Gastrocnemius medialis (tissue), 4 donors: Measurements from ENCODE around the gene NPBWR2. TPM values are rescaled to one million over a fixed set of nuclear protein-coding genes. Genes with fewer than 3 reads are reported as not detected.

Experiments used
- ATAC-seq, 2 donors: fragments of 150-250 bp; one replicate each; pipeline ENCODE4 v1.9.1; 2016
- DNase-seq, 2 donors: peaks; one replicate each; pipeline ENCODE4 v3.0.0-alpha.2; 2019
- H3K27ac ChIP-seq, 4 donors: fragments of 200-600 bp; sonication (generic); 1 replicate in 1 of 4; 2 replicates in 3 of 4; pipeline ENCODE4 v1.5.1; 2016 to 2018; ENCODE audit warnings: mild to moderate bottlenecking in 2 of 4, moderate library complexity in 1 of 4
- H3K27me3 ChIP-seq, 3 donors: fragments of 200-600 bp; sonication (generic) in 2 of 3; 1 replicate in 1 of 3; 2 replicates in 2 of 3; pipeline versions ENCODE4 v1.5.1 to v1.6.0; 2016 to 2019; ENCODE audit warnings: mild to moderate bottlenecking in 1 of 3, moderate library complexity in 1 of 3
- H3K36me3 ChIP-seq, 2 donors: fragments of 200-600 bp; sonication (generic) in 1 of 2; one replicate each; pipeline ENCODE4 v1.5.1; 2017 to 2018
- H3K4me1 ChIP-seq, 2 donors: fragments of 200-600 bp; sonication (generic) in 1 of 2; one replicate each; pipeline ENCODE4 v1.5.1; 2016 to 2017; ENCODE audit warnings: mild to moderate bottlenecking in 2 of 2
- H3K4me3 ChIP-seq, 4 donors: fragments of 200-600 bp; sonication (generic) in 3 of 4; 1 replicate in 1 of 4; 2 replicates in 3 of 4; pipeline ENCODE4 v1.5.1; 2016 to 2019; ENCODE audit warnings: mild to moderate bottlenecking in 2 of 4
- H3K9me3 ChIP-seq, 3 donors: fragments of 200-600 bp; sonication (generic) in 2 of 3; 1 replicate in 1 of 3; 2 replicates in 2 of 3; pipeline ENCODE4 v1.5.1; 2016 to 2019
- POLR2A ChIP-seq, 2 donors: fragments of 450-650 bp; IDR thresholded peaks; one replicate each; pipeline ENCODE4 v1.6.1; 2017; ENCODE audit warnings: antibody characterized with exemption in 2 of 2, mild to moderate bottlenecking in 2 of 2, moderate library complexity in 2 of 2
- in situ Hi-C, 4 donors: fragments of 200-750 bp; cut with MboI; loops; one replicate each; pipeline versions ENCODE4 v1.15.0 to v1.8.0; 2017; ENCODE audit warnings: low sequenced_read_pairs in 4 of 4
- intact Hi-C: fragments of 100-400 bp; cut with DNase I; formaldehyde crosslinking; loops from one replicate; pipeline ENCODE4 v1.15.1; 2023; ENCODE audit warnings: low total_unique reads
- total RNA-seq, 4 donors: library from RNA; depleted of rRNA; stranded (reverse); fragments of >200 nt; gene quantifications; one replicate each; pipeline versions ENCODE4 v1.1.0 to v1.2.3, GENCODE V29; 2016
- TF ChIP-seq, protein P1 (sequence below), 5 experiments: fragments of 450-650 bp in 3 of 5; fragments of 200-600 bp in 2 of 5; sonication (generic) in 2 of 5; IDR thresholded peaks in 4 of 5; conservative IDR thresholded peaks in 1 of 5; 1 replicate in 4 of 5; 2 replicates in 1 of 5; pipeline ENCODE4 v1.5.1; 2016 to 2019; ENCODE audit warnings: antibody characterized with exemption in 5 of 5, mild to moderate bottlenecking in 3 of 5, moderate library complexity in 3 of 5

Gene NPBWR2
- total RNA-seq, 4 donors from 2014 or later, result not detected

DNA sequence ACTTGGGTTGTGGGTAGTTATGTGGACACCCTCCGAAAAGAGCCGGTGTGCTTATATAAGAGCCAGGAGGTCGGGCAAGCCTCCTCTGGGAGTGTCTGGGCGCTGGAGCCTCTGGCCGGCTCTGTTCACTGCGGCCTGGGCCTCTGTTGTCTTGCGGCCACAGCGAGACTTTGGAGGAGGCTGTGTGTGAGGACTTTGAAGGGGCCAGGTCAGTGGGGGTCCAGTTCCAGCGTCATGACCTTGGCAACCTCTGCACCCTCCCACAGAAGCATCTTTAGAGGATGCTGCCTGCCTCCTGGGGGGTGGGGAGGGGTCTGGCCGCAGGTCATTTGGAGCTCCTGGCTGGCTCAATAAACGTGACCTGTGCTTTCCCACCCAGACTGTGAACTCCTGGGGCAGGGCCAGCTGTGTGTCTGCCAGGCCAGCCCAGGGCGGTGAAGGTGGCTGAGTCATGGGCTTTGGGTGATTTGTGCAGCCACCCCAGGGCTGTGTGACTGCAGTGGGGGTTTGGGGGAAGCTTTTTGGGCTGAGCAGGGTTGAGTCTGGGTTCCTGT is 43.1 kb downstream of the NPBWR2 start:
- in situ Hi-C loops (no loop called here), intact Hi-C loops (loop anchor here (5.0 to 10.0 kb wide), 2 partner anchors 107 to 439 kb away; partner anchors contain the start of genes GMEB2 and UCKL1)
- Histone ChIP-seq H3K4me3 (peak overlapping the region; percentile 72 to 99 (median 76)), H3K36me3 (no peaks in the 10 kb centered on the region), H3K9me3 (no peaks in the 10 kb centered on the region), H3K27ac (peak overlapping the region in 3 of 4 donors; percentile 62 to 77 (median 66)), H3K27me3 (no peaks in the 10 kb centered on the region), H3K4me1 (peaks cover 10 to 24% of the 10 kb centered on the region in 2 donors)
- no peak for ATAC-seq
- DNase-seq, result no peak
- TF ChIP-seq, protein P1, sequence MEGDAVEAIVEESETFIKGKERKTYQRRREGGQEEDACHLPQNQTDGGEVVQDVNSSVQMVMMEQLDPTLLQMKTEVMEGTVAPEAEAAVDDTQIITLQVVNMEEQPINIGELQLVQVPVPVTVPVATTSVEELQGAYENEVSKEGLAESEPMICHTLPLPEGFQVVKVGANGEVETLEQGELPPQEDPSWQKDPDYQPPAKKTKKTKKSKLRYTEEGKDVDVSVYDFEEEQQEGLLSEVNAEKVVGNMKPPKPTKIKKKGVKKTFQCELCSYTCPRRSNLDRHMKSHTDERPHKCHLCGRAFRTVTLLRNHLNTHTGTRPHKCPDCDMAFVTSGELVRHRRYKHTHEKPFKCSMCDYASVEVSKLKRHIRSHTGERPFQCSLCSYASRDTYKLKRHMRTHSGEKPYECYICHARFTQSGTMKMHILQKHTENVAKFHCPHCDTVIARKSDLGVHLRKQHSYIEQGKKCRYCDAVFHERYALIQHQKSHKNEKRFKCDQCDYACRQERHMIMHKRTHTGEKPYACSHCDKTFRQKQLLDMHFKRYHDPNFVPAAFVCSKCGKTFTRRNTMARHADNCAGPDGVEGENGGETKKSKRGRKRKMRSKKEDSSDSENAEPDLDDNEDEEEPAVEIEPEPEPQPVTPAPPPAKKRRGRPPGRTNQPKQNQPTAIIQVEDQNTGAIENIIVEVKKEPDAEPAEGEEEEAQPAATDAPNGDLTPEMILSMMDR (IDR thresholded peaks at IDR 0.05 in 4 of 5, conservative IDR thresholded peaks at IDR 0.05 in 1 of 5), result no peak
- TF ChIP-seq POLR2A (IDR thresholded peaks at IDR 0.05), result no peak

DNA sequence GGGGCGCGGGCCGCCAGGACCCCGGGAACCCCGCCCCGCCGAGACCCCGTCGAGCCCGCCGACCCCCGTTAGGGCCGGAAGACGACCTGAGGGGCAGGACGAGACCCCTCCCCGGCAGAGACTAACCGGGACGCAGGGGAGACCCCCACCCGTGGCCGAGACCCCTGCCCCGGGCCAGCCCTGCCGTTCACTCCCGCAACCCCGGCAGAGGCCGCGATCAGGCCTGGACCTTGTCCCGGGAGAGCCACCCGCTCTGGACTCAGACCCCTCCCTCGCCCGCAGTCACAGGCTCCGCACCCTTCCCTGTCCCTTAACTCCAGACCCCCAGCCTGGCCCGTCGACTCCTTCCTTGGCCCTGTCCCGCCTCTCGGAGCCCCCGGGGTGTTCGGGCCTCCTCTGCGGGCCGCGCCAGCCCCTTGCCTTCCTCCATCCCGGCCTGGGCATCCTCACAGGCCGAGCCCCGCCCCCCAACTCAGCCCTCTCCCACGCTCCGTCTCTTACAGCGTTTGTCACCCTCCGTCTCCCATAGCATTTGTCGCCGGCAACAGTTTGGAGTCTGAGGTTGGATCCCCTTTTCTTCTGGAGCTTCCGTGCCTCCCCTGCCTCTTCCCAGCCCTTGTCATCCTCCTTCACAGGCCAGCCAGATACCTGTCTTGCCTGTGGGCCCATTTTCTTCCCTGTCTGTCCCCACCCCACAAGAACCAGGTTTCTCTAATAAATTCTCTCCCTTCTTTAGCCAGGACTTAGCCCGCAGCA is 43.8 kb downstream of the NPBWR2 start:
- DNase-seq (no peak), ATAC-seq (peak in 1 of 2 donors; percentile 18)
- in situ Hi-C loops, result no loop called here

DNA sequence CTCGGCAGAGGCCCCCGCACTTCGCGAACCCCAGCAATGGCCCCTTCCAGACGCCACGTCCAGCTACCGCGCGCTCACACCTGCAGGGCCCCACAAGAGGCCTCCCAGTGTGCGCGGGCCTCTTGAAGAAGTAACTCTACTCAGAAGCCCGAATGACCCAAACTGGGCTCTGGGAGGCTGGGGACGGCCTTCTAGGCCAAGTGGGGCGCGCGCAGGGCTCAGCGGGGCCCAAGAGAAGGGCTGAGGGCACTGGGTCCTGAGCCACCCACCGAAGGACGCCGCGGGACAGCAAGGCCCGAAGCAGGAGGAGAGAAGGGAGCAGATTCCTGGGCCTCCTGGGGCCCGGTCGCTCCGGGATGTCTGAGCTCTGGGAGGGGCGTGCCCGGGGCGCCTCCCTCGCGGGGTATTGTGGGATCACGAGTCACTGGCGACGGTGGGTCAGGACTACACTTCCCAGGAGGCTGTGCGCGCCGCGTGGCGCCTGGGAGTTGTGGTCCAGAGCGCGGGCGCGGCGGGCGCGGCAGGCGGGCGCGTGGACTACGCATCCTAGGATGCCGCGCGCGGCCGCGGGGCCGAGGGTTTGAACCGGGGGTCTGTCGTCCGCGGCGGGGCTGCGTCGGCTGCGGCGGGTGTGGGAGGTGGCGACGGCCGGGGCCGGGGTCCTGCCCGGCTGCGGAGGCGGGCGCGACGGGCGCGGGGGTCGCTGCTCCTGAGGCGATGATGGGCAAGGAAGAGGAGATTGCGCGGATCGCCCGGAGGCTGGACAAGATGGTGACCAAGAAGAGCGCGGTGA is 44.6 kb downstream of the NPBWR2 start, which contains the start of gene TCEA2:
TCEA2 (plus strand) TSS at position 603 of the 793 bp plus-strand sequence; CDS start at position 718, 115 bp downstream.
- Histone ChIP-seq H3K27me3 (no peaks in the 10 kb centered on the region), H3K4me3 (peak within 1 kb of the TSS; percentile 72 to 99 (median 76)), H3K4me1 (peaks cover 10 to 24% of the 10 kb centered on the region in 2 donors), H3K9me3 (no peaks in the 10 kb centered on the region), H3K36me3 (no peaks in the 10 kb centered on the region), H3K27ac (peak within 1 kb of the TSS; percentile 70 to 91 (median 79))
- ATAC-seq (peak; percentile 94), DNase-seq (peak; percentile 93 to 94)
- intact Hi-C loops, result loop anchor here (1.0 to 10.0 kb wide), 4 partner anchors 21 to 438 kb away; partner anchors contain the start of genes GMEB2 and UCKL1
- in situ Hi-C loops, result no loop called here
- TF ChIP-seq POLR2A (IDR thresholded peaks at IDR 0.05), result peak; percentile 63
- TF ChIP-seq, protein P1 (IDR thresholded peaks at IDR 0.05 in 4 of 5, conservative IDR thresholded peaks at IDR 0.05 in 1 of 5), result no peak

More for the DNA sequence above, 43.8 kb downstream of the NPBWR2 start:
- H3K4me1 ChIP-seq, result peaks cover 10 to 24% of the 10 kb centered on the region in 2 donors
- no peaks in the 10 kb centered on the region for H3K9me3 ChIP-seq
- H3K36me3 ChIP-seq, result no peaks in the 10 kb centered on the region
- intact Hi-C loops, result loop anchor here (2.0 to 10.0 kb wide), 3 partner anchors 81 to 439 kb away; partner anchors contain the start of genes GMEB2 and UCKL1
- peak overlapping the region; percentile 62 to 91 (median 72) for H3K27ac ChIP-seq
- no peak for TF ChIP-seq POLR2A (IDR thresholded peaks at IDR 0.05)
- TF ChIP-seq, protein P1 (IDR thresholded peaks at IDR 0.05 in 4 of 5, conservative IDR thresholded peaks at IDR 0.05 in 1 of 5), result no peak
- H3K4me3 ChIP-seq, result peak overlapping the region; percentile 72 to 99 (median 76)
- no peaks in the 10 kb centered on the region for H3K27me3 ChIP-seq

DNA sequence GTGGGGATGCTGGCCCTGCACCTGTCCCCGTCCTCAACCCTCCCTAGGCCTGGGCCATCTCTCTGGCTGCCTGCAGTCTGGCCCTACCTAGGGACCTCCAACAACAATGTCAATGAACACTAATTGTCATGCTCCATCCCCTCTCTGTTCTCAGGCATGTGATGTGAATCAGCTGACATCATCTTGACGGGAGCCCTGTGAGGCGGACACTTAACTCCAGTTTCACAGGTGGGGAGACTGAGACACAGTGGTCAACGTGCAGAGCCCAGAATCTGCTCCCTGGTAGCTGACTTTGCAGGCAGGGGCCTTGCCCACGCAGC is 45.1 kb downstream of the NPBWR2 start:
- Histone ChIP-seq H3K27me3 (no peaks in the 10 kb centered on the region), H3K4me3 (peak overlapping the region; percentile 72 to 99 (median 74)), H3K9me3 (no peaks in the 10 kb centered on the region), H3K36me3 (no peaks in the 10 kb centered on the region), H3K27ac (peak overlapping the region; percentile 70 to 91 (median 78)), H3K4me1 (peaks cover 10 to 24% of the 10 kb centered on the region in 2 donors)
- TF ChIP-seq POLR2A (IDR thresholded peaks at IDR 0.05), result no peak
- TF ChIP-seq, protein P1 (IDR thresholded peaks at IDR 0.05 in 4 of 5, conservative IDR thresholded peaks at IDR 0.05 in 1 of 5), result no peak
- intact Hi-C loops, result loop anchor here (1.0 to 10.0 kb wide), 4 partner anchors 21 to 437 kb away; partner anchors contain the start of genes GMEB2 and UCKL1
- no peak for DNase-seq
- in situ Hi-C loops, result no loop called here
- peak in 1 of 2 donors; percentile 6 for ATAC-seq
